A549 (cell line): ENCODE results near the gene ZNF337. TPM values are rescaled to one million over a fixed set of nuclear protein-coding genes. Genes with fewer than 3 reads are reported as not detected.
A peak's percentile ranks its signal among the peaks of the same experiment; 100 is the strongest.

ENCODE experiments used
- ATAC-seq, 2 experiments: fragments of 200-7000 bp in 1 of 2; fragments of >200 bp in 1 of 2; cut with Nextera tagmentation in 1 of 2; cut with Tn5 transposase in 1 of 2; 3 replicates each; pipeline versions ENCODE4 v1.8.0 to v1.9.1; 2018 to 2020; ENCODE audit warnings: mild to moderate bottlenecking in 1 of 2, moderate library complexity in 1 of 2
- CTCF ChIA-PET: fragments of 300-600 bp; sonication (Branson Sonifier 250); formaldehyde crosslinking; extraction: SDS; loops from one replicate; lab custom pipeline; 2021; ENCODE audit warnings: antibody characterized with exemption, inconsistent platforms; lab: Yijun Ruan, JAX
- POLR2A ChIA-PET: fragments of 350-600 bp; formaldehyde crosslinking; extraction: SDS; loops from one replicate; lab custom pipeline; 2021; ENCODE audit warnings: antibody characterized with exemption, inconsistent platforms; lab: Yijun Ruan, JAX
- DNase-seq, 2 experiments: peaks; one replicate each; pipeline versions ENCODE4 v3.0.0 to v3.0.0-alpha.2; 2011 to 2016; ENCODE audit warnings: low read depth in 1 of 2, low spot score in 1 of 2
- FAIRE-seq: peaks from 2 replicates; lab custom pipeline; 2011; peaks lifted over from hg19 to GRCh38; lab: Jason Lieb, UNC
- H3K27ac ChIP-seq, 2 experiments: fragments of >200 bp; sonication (Bioruptor Twin); formaldehyde crosslinking; 3 replicates each; pipeline ENCODE4 v1.5.1; 2016 to 2017
- H3K4me1 ChIP-seq: fragments of >200 bp; sonication (Bioruptor Twin); formaldehyde crosslinking; 3 replicates; pipeline ENCODE4 v1.6.1; 2016
- H3K4me2 ChIP-seq: fragments of >200 bp; sonication (Bioruptor Twin); formaldehyde crosslinking; 3 replicates; pipeline ENCODE4 v1.6.1; 2016
- H3K4me3 ChIP-seq: fragments of >200 bp; sonication (Bioruptor Twin); formaldehyde crosslinking; 3 replicates; pipeline ENCODE4 v1.5.1; 2016
- H3K9me3 ChIP-seq: fragments of >200 bp; sonication (Bioruptor Twin); formaldehyde crosslinking; 3 replicates; pipeline ENCODE4 v1.6.1; 2016
- ELK1 ChIP-seq: fragments of 150-350 bp; IDR thresholded peaks from 2 replicates; pipeline ENCODE4 v1.6.1; 2014; ENCODE audit warnings: low read depth, mild to moderate bottlenecking, low read length
- HDAC2 ChIP-seq: fragments of 200-600 bp; sonication (generic); IDR thresholded peaks from 2 replicates; pipeline ENCODE4 v1.6.1; 2016
- HMGXB4 ChIP-seq: fragments of 250-450 bp; sonication (Bioruptor Pico); IDR thresholded peaks from 2 replicates; pipeline ENCODE4 v1.5.0; 2021; ENCODE audit warnings: mild to moderate bottlenecking, moderate library complexity, borderline replicate concordance
- JUN ChIP-seq, 2 experiments: fragments of >200 bp; sonication (Bioruptor Twin); formaldehyde crosslinking; IDR thresholded peaks; 2 replicates in 1 of 2; 3 replicates in 1 of 2; pipeline ENCODE4 v1.6.1; 2016 to 2017
- KDM5A ChIP-seq: fragments of 200-600 bp; sonication (generic); IDR thresholded peaks from 2 replicates; pipeline ENCODE4 v1.6.1; 2016; ENCODE audit warnings: antibody characterized with exemption, mild to moderate bottlenecking
- MAFK ChIP-seq: fragments of 450-650 bp; IDR thresholded peaks from 2 replicates; pipeline ENCODE4 v1.6.1; 2014; ENCODE audit not compliant: partially characterized antibody
- NFE2L2 ChIP-seq: fragments of 150-350 bp; conservative IDR thresholded peaks from 2 replicates; pipeline ENCODE4 v1.6.1; 2014; ENCODE audit warnings: low read length
- PBX3 ChIP-seq: IDR thresholded peaks from 2 replicates; pipeline ENCODE4 v1.6.1; 2012
- RFX5 ChIP-seq: fragments of 450-650 bp; IDR thresholded peaks from 2 replicates; pipeline ENCODE4 v1.7.1; 2014; ENCODE audit warnings: antibody characterized with exemption, mild to moderate bottlenecking, moderate library complexity
- SMC3 ChIP-seq: fragments of >200 bp; sonication (Bioruptor Twin); formaldehyde crosslinking; IDR thresholded peaks from 3 replicates; pipeline ENCODE4 v1.6.1; 2018; ENCODE audit warnings: inconsistent platforms
- TFCP2L1 ChIP-seq: fragments of 250-450 bp; sonication (Bioruptor Pico); IDR thresholded peaks from 2 replicates; pipeline ENCODE4 v1.5.0; 2021; ENCODE audit warnings: mild to moderate bottlenecking
- WGBS: methylation state at CpG from one replicate; pipeline ENCODE4 v1.1.6; 2017; ENCODE audit errors: missing lambda C conversion rate; 5-methylcytosine and 5-hydroxymethylcytosine counted together
- polyA plus RNA-seq, 4 experiments: library from polyadenylated mRNA; depleted of rRNA in 3 of 4; stranded (reverse); fragments of >200 nt; fragmentation: RNase III in 1 of 4; extraction: RNeasy Plus Mini Kit Qiagen cat#74134 plus additional on column Dnase treatment in 1 of 4; gene quantifications; 2 replicates in 3 of 4; 3 replicates in 1 of 4; pipeline ENCODE4 v1.2.3, GENCODE V29; 2011 to 2017

ZNF337 gene
- polyA plus RNA-seq, 2 of the 4 experiments (the other 2 are of a cell fraction): 16.5 to 25.4 TPM

DNA sequence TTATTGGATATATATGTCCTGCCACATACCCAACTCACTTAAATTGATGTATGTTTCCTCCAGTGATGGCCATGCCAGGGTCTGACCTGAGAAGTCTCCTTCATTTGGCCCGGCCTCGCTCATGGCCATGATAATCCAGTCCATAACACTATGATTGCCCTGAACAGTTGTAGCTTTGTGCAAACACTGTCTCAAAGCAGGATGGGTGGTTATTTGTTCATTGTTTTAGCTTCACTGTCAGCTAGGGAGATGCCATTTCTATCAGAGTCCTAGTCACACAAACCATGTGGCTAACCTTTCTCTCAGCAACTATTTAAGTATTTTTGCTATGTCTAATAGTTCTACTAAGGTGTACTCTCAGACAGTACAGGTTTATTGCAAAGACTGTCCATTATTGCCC, 47.6 kb upstream of the ZNF337 start (continued):
- TF ChIP-seq PBX3: no peak
- TF ChIP-seq NFE2L2: no peak
- TF ChIP-seq TFCP2L1: no peak
- no peak for TF ChIP-seq HDAC2
- no peak for TF ChIP-seq ELK1

GRCh38 chr20:25741088-25741487, 44.4 kb upstream of the ZNF337 start:
- H3K27ac ChIP-seq: no peak overlapping the region
- FAIRE-seq: no peak
- H3K9me3 ChIP-seq: no peaks in the 10 kb centered on the region
- ChIA-PET CTCF (no interaction called here), POLR2A (no interaction called here)
- no peak for DNase-seq
- TF ChIP-seq MAFK (peak; percentile 77), KDM5A (no peak)
- no peak overlapping the region for H3K4me3 ChIP-seq
- no peak overlapping the region for H3K4me2 ChIP-seq
- no peak for ATAC-seq
- H3K4me1 ChIP-seq: no peaks in the 10 kb centered on the region

DNA sequence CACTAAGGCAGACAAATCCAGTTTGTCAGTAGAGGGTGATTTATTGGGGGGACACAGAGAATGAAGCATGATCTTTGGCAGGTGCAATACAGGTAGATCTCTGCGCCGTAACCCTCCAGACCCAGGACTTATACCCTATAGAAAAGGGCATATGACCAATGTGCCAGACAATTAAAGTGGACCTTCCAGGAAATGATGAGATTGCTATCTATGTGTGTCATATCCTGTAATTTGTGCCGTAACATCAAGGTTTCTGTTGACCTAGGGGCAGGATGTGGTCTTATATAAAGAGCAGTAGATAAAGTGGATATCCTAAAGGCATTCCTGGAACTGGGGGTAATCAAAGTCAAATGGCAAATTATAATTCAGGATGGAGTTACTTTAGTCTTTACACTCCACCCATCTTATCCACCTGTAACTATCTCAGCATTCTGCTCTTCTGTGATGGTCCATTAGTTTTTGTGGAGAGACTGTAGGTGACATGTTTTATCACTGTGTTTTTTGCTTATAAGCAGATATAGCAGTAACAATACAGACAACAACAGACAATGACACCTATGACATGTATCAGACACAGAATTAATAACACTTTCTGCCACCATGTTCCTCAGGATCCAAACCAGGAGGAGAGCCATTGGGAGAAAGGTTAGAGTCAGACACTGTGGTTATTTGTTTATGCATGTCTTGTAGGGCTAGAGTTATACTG, 43.1 kb upstream of the ZNF337 start:
- no peak for DNase-seq
- peak; percentile 36 for FAIRE-seq
- no peak overlapping the region for H3K4me2 ChIP-seq
- H3K4me3 ChIP-seq: no peak overlapping the region
- H3K27ac ChIP-seq: no peak overlapping the region
- no peak for TF ChIP-seq ELK1
- no peak for TF ChIP-seq PBX3
- TF ChIP-seq MAFK: peak; percentile 7
- no peak for TF ChIP-seq RFX5
- TF ChIP-seq JUN (IDR thresholded peaks at IDR 0.05): no peak
- no peak for TF ChIP-seq HMGXB4
- no peak for ATAC-seq
- ChIA-PET CTCF (no interaction called here), POLR2A (no interaction called here)
- no peaks in the 10 kb centered on the region for H3K9me3 ChIP-seq
- 78% methylated on average over 3 of the region's 3 CpGs for WGBS
- H3K4me1 ChIP-seq: no peaks in the 10 kb centered on the region

DNA sequence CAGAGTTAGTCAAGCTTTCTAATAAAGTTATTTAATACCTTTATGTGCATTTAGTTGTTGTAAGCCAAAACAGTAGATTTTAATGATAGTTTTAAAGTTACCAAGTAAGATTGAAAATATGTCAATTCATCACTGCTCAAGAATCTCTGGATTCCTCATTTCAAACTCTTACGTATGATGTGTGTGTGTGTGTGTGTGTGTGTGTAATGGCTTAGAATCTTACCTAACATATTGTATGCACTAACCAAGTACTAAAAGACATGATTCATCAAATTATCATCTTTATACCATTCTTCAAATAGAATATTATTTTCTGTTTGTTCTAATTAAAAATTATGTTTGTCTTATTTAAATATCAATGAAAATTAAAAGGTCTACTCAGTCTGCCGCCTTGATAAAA, 41.5 kb upstream of the ZNF337 start:
- TF ChIP-seq MAFK (peak; percentile 61), SMC3 (no peak)
- Histone ChIP-seq H3K4me2 (no peak overlapping the region), H3K27ac (no peak overlapping the region), H3K4me3 (no peak overlapping the region), H3K4me1 (no peaks in the 10 kb centered on the region), H3K9me3 (no peaks in the 10 kb centered on the region)
- POLR2A ChIA-PET: no interaction called here
- 89% methylated on average over 2 of the region's 2 CpGs for WGBS
- ATAC-seq: no peak
- CTCF ChIA-PET: no interaction called here
- FAIRE-seq: no peak
- DNase-seq: no peak
